Esophagus mucosa (tissue), 1 donor: Measurements from ENCODE around the gene GRIN2A. TPM values are rescaled to one million over a fixed set of nuclear protein-coding genes. Genes with fewer than 3 reads are reported as not detected.
"Not testable (repeated sequence)": the region's sequence is repeated elsewhere in the genome, so short reads cannot be mapped to it uniquely, and the experiment has no call there.

Experiments
- ATAC-seq: fragments of 200-7000 bp; cut with Tn5 transposase; one replicate; pipeline ENCODE4 v1.9.1; 2020
- total RNA-seq: library from RNA; stranded (reverse); gene quantifications from one replicate; pipeline ENCODE4 v1.2.4, GENCODE V29; 2023
- donor health status: DM: yes; HTN: yes; CAD: no.

GRIN2A gene
- total RNA-seq, 1 donor from 2014 or later, result not detected

DNA sequence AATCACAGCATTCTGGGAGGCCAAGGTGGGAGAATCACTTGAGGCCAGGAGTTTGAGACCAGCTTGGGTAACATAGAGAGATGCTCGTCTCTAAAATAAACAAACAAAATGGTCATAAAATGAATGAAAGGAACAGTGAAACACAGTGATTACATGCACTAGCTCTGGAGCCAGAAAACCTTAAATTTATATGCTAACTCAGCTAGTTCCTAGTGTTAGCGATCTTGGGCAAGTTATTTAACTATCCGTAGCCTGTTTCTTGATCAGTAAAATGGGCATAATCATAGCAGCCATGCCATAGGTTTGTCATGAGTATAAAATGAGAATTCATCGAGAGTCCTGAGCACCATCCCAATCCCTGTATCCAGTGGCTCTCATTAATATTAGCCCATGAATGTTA is 271.0 kb downstream of the GRIN2A start:
- no peak for ATAC-seq

DNA sequence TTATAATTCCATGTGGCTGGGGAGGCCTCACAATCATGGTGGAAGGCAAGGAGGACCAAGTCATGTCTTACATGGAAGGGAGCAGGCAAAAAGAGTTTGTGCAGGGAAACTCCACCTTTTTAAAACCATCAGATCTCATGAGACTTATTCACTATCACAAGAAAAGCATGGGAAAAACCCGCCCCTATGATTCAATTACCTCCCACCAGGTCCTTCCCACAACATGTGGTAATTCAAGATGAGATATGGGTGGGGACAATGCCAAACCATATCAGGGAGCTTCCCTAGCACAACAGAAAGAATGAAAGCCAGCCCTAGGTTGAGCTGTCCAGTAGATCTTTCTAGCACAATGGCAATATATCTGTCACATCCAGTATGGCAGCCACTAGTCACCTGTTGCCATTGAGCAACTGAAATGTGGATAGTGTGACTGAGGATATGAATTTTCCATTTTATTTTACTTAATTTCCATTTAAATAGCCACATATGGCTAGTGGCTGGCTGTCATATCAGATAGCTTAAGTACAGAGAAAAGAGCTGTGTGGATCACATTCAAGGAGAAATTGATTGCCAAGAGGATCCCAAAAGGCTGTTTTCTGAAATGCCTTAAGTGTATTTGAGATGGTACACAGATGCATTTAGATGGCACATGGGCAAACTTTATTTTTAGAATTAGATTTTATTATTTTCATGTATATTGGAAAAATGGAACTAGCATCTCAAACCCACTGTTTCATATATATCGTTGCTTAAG is 273.0 kb downstream of the GRIN2A start:
- no peak for ATAC-seq

DNA sequence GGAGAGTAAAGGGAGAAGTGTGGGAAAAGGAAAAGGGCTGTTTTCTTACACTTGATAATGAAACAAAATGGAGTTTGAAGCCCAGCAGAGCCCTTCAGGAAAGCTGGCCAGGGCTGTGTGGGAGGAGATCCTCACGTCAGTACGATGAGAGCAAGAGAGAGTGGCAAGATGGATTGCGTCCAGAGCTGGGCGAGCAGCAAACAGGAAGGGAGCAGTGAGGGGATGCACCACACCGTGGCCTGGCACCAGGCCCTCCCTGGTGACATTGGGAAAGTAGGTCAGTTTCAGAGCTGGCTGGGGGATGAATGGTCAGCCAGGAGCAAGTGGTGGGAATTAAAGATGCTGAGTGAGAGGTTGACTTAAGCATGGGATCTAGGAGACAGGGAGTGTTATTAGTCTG is 273.6 kb downstream of the GRIN2A start:
- no peak for ATAC-seq

DNA sequence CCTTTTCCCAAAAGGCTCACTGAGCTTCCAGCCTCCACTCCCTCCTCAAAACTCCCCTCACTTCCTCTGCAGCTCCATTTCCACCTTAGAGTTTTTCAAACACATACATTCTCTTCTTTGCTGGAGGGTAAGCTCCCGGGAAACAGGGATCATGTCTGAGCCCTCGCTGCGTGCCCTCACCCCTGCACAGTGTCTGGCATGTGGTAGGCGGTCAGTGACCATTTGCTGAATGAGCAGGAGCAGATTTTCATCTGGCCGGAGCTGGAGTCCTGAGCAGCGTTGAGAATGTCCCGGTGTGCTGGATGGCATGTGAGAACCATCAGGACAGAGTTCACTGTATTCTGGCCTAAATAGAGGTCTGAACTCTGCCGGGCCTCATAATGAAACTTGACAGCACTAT is 274.5 kb downstream of the GRIN2A start:
- ATAC-seq, result no peak

DNA sequence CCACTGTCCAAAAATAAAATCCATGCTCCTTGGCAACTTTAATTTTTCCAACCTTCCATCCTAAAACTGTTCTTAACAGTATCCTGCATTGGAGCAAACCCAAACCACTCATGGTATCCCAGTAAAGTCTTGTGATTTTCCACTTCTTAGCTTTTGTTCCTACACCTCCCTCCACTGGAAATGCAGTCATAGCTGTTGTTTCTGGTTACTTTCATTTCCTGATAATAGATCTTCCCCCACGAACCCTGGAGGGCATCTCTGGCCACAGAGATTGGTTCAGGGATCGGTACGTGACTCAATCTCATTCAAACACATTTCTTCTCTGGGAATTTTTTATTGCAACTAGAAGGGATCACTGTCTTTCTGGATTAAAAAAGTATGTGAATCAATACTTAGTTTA is 276.0 kb downstream of the GRIN2A start:
- no peak for ATAC-seq

DNA sequence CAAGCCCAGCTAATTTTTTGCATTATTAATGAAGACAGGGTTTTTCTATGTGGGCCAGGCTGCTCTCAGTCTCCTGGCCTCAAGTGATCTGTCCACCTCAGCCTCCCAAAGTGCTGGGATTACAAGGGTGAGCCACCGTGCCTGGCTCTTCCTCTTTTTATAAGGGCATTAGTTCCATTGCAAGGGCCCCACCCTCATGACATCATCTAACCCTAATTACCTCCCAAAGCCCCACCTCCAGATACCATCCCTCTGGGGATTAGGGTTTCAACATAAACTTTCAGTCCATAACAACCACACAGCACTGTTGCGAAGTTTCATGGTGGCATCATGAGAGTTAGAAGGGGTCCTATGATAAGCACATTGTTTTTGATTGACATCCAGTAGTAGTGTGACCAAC is 277.7 kb downstream of the GRIN2A start:
- ATAC-seq, result no peak

DNA sequence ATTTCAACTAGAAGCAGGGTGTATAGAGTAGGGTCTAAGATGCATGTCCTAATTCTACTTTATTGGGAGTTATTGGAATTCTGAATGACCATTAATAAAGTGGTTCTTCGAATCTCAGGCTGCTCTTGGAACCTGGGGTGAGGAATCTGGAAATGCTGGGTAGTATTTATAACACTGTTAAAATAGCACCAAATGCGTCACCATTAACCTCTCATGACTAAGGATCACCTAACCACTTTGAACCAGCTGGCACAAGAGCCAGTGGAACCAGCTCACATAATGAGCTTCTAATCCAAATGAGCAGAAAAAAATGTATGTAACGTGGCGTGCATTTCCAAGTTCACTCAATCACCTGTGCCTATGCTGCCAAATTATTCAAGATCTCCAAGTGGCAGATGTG is 281.7 kb downstream of the GRIN2A start:
- no peak for ATAC-seq

DNA sequence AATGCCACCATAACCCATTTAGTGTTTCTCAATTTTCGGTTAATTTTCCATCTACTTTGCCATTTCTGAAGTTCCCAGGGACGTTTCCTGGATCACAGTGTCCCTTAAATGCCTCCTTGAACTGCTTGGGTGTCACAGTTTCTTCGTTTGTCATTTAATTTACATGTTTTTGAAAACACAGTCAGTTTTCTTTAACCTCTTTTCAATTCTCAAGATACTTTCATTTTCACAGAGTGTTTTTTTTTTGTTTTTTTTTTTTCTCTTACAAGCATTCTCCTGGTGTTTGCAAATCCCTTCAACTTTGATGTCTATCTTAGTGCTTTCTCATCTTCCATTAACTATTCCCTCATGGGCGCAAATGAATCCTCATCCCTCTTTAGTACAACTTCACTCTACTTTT is 283.7 kb downstream of the GRIN2A start:
- ATAC-seq, result no peak

DNA sequence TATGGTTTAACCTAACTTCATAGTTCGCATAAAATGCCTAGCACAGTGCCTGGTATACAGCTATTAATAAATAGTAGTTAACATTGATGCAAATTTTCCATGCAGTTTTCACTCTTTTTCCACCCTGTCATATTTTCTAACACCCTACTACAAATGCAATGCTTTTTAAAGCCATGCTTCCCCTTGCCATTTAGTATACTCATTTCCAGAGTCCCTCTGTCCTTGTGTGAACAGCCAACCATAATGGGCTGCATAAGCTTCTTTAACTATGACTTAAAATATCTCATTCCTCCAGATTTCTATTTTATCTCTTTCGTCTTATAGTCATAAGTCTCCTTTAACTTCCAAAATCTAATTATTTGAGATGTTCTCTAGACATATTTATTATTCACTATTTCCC is 284.1 kb downstream of the GRIN2A start:
- ATAC-seq, result no peak

DNA sequence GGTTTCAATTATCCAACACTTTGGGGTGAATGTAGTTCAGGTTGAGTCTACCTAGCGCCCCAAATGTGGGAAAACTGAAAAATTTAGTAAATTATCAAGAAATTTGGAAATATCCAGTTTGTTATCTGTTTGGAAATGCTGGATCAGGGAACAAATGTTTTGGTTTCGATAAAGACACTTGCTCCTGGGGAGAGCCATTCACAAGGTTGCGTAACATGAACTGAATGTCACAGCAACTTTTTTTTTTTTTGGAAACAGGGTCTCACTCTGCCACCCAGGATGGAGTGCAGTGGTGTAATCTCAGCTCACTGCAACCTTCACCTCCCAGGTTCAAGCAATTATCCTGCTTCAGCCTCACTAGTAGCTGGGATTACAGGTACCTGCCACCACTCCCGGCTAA is 286.4 kb downstream of the GRIN2A start:
- ATAC-seq, result no peak

DNA sequence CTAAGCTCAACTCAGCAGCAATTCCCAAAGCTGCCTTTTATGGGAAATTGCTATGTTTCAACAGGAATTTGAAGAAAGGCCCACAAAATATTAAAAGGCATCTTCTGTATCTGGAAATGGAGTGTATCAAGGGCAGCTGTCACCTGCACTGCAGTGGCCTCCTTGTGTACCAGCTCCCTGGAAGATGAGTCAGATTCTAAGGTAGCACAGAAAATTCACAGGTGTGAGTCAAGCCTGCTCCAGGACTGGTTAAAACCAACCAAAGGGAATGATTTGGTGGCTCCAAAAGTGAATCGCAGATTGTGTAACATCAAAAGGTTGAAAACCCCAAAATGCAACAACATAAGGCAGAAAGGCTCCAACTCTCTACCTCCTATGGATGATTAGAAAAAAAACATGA is 296.4 kb downstream of the GRIN2A start:
- ATAC-seq, result no peak

DNA sequence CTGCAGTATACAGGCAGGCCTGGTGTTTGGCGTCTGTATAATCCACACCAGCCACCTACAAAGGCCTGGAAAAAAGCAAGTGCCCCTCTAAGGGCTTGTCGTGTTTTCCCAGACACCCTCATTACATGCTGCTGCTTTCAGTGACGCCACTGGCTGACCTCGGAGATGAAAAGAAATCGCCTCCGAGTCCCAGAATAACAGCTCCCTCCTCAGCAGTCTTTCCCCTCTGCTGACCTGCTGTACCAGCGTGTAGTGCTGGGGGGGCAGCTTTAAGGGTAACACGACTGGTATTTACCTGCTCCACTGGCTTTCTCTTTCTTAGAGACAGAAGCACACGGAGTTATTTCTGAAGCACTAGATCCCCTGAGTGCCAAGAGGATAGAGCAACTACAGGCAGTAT is 296.8 kb downstream of the GRIN2A start:
- ATAC-seq, result no peak

DNA sequence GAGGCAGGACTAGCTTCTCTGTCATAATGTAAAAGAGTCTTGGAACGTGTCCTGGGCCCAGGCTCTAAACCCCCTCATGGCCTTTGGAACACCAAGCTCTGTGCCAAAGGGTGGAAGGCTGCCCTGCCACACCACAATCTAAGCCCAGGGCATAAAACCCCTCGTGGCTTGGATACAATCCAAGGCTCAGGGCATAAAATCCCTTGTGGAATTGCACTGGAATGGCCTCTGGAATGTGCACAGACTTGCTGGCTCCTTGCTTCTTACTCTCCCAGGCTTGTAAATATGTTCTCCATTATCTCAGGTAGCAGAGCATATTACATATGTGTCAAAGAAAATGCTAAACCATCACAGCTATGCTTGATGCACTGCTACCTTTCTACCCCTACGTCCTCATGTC is 306.2 kb downstream of the GRIN2A start:
- not testable (repeated sequence) for ATAC-seq

DNA sequence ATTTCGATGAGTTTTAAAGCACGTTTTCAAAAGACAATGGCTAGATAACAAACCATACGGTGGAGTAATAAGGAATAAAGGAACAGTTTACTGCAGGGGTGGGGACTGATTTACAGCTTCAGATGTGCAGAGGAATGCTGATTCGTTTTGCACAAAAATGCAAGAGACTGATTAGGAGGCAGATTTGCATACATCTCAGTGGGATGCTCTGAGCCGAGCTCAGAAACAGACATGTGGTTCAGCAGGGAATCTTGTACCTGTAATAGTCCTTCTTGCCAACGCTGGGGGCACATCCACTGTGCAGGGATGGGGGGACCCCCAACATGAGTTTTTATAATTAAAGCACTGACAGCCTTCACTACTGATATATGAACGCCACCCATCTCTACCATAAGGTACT is 308.0 kb downstream of the GRIN2A start:
- no peak for ATAC-seq

DNA sequence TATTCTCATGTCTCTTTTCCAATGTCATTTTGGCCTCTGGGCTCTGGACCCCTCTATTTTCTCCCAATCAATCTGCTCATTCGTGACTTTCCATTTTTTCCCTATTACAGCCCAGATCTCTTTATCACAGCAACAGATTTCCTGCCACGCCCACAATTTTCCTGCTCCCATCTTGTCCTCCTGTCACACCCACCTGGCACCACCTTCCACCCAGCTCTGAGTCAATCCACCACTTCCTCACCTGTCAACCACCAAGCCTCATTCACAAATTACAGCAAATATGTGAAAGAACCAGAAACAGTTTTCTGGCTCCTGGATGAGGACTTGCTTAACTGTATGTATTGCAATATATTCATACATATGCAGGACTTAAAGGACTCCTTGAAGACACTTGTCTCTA is 311.3 kb downstream of the GRIN2A start:
- ATAC-seq, result no peak

DNA sequence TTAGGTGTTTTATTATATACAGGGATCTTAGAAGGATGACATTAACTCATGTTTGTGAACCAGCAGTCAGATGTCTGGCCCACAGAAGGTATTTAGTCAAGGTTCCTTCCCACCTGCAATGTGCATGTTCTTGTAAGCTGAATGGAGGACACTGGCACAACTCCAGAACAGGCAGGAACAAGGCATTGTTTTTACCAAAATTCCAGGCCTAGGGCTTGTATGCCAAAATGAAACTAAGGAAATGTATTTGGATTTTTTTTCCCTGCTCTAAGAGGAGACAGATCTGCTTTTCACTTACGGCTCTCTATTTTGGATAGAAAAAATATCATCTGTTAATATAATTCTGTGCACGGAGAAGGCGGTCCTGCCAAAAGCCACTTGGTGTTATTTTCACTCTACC is 312.5 kb downstream of the GRIN2A start:
- no peak for ATAC-seq

DNA sequence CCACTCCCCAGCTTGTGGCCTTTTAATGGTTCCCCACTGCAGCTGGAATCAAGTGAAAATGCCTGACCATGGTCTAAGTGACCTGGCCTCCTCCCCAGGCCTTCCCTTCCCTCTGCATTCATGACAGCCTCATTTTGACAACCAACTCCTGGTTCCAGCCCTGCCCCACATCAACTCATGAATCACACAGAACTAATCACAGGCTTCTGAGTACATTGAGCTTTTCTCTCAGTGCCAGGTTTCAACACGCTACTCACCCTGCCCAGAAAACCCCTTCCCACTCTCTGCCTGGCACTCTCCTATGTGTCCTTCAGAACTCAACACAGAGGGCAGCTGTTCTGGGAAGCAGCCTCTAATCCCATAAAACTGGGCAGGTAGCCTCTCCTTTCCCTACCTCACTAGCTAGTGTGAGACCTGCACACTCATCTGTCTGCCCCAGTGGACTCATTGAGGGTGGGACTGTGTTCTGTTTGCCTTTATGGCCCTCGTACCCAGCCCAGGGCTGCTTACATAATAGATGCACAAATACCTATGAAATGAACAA is 313.6 kb downstream of the GRIN2A start:
- ATAC-seq, result no peak

DNA sequence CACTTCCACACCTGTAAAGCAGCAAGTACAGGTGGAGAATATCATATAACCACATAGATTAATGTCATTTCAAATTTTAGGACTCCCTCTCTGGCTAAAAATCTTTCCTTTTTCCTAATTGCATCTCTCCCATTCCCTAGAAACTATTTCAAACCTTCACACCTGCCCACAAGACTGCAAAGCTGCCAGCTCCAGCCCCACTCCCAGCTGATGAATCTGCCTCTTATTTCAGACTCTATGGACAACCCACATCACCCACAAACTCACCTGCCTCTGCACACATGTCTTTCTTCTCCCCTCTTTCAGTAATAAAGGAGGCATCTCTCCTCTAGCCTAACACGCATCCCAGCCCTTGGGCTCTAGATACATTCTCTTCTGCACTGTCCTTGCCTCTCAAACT is 315.1 kb downstream of the GRIN2A start:
- no peak for ATAC-seq

DNA sequence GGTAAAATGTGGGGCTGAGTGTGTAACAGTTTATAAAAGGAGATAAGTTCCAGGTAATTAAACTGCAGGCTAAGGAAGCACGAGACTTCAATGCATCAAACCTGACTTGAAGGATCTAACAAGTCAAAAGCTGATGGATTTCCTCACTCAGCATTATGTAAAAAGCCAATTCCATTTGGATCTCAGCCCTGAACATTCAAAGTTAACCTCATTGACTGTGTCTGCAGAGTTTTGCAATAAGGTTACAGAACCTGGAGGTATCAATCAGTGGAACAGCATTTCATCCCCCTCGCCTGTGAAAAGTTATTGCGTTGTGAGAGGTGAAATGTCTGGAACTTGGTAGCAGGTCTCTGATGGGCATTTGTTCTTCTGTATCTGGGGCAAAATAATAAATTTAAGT is 317.8 kb downstream of the GRIN2A start:
- no peak for ATAC-seq

DNA sequence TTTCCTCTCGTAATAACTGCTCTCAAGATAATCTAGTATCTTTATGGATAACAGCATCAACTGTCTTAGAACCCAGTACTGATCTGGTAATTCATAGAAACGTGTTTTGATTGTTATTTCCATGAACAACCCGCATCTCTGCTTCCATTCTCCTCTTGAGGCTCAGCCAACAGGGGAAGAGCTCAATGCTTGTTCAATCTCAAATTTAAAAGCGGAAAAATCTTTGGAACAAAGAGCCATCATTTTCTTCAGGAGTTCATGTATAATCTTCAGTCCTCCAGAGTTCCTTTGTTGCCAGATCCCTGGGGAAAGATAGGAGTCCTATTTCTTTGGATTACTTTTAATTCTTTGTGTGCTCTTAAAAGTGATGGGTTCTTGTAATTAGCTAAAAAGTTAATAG is 319.9 kb downstream of the GRIN2A start:
- no peak for ATAC-seq

DNA sequence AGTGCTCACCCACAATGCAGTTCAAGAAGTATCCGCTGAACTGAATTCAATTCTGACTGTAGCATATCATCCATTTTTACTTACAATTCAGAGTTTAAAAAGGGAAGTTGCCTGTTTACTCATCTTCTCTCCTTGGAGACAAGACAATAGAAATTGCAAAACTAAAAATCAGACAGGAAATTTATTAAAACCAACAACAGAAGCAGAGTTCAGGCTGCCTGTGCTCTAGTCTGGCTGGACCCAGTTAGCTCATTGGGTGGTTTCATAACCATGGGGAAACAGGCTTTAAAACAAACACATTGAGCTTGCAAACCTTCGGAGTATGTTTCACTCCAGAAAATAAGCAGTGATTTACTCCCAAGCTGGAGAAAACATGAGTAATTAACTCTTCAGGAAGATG is 321.4 kb downstream of the GRIN2A start:
- no peak for ATAC-seq

DNA sequence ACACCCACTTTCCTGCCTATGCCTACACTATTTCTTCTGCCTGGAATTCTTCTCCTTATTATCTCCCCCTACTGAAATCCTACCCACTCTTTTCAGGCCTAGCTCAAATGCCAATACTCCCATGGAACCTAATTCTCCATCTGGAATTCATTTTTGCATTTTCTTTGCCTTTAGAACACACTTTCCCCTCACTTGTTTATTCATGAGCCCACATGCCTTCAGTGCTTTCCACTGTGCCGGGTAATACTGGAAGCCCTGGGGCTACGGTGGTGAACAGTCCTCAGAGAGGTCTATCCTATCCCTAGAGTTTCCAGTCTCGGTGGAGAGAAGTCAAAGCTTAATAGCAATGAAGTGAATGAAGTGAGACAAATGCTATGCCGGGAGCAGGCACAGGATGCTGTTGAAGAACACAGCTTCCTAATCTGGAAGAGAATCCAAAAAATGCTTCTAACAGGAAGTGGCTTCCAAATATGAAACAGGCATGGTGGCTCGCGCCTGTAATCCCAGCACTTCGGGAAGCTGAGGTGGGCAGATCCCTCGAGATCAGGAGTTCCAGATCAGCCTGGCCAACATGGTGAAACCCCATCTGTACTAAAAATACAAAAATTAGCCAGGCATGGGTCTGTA is 322.4 kb downstream of the GRIN2A start:
- no peak for ATAC-seq

DNA sequence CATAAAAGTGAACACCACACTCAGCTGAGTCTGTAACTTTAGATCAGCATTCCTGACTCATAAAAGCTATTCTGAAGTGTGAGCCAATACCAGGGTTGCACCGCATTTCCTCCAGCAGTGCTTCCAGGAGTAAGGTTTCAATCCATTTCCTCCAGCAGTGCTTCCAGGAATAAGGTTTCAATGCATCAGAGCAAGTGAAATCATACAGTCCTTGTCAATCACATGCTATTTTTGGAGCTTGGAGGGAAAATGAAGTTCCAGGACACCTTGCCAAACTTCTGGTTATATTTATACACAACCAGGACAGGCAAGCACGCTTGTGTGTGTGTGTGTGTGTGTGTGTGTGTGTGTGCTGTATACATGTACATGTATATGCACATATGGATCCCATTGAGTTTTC is 327.6 kb downstream of the GRIN2A start:
- ATAC-seq, result no peak

DNA sequence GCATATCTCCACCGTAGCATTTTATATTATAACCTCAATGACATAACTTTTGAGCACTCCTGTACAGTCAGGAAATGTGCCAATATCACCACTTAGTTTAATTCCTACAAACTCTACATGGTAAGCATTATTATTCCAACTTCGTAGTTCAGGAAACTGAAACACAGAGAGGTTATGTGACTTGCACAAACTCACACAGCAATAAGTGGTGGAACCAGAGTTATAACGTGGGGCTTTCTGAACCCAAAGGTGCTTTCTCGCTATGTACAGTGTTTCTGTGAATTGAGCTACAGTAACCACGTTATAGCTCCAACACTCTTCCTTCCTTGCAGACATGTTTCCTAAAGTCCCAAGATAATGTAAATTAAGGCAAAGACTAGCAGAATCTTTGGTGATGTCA is 330.2 kb downstream of the GRIN2A start:
- ATAC-seq, result no peak

DNA sequence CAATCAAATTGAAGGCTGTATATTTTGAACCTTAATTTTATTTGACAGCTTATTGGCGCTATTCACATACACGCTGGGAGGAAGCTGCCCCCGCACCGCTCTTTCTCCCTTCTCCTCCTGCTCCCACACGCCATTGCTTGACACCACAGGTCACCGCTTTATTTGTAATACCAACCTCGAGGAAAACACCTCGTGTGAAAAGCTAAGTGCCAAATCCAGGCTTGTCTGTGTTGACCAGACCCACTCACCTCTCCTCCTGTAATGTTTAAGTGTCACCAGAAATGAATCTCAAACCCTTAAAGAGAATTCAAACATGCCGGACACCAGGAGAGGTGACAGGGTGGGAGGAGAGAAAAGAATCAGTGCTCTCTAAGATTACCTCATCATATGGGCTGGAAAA is 331.4 kb downstream of the GRIN2A start:
- ATAC-seq, result no peak
